Skin of body (tissue), 2 donors: Measurements from ENCODE around the gene C2orf92. TPM values are rescaled to one million over a fixed set of nuclear protein-coding genes. Genes with fewer than 3 reads are reported as not detected.
"Not testable (repeated sequence)": the region's sequence is repeated elsewhere in the genome, so short reads cannot be mapped to it uniquely, and the experiment has no call there.

Experiments
- DNase-seq: peaks from one replicate; lab custom pipeline; 2025; lab: John Stamatoyannopoulos, UW
- total RNA-seq: library from RNA; depleted of rRNA; stranded (reverse); fragments of >200 nt; gene quantifications from one replicate; pipeline ENCODE4 v1.2.3, GENCODE V29; 2014

Gene C2orf92
- total RNA-seq, result 9.3 TPM

- DNase-seq, result no peak
These were observed at the start of gene C2orf92 for GRCh38 chr2:97669448-97669847. Gene C2orf92, plus strand, starts transcription at chr2:97669713. Its CDS starts 76 bp downstream, at chr2:97669789.

- not testable (repeated sequence) for DNase-seq
These were observed 49.0 kb upstream of the C2orf92 start for GRCh38 chr2:97620492-97620891.

DNA sequence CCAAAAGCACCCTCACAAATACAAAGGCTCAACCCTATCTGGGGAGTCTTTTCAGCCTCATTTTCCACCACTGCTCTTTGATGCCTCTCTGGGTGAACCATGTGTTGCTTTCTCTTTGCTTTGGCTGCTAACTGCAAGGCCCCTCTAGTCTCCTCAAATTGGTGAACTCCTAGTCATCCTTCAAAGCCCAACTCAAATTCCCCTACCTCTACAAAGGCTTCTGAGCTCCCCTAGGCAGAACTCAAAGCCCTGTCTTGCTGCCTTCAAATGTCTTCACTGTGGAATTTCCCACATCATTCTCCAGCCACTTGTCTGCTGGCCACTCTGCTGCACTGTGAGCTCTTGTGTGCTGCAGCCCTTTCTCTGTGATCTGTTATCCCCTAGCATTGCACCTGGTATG, 46.5 kb upstream of the C2orf92 start:
- not testable (repeated sequence) for DNase-seq

DNA sequence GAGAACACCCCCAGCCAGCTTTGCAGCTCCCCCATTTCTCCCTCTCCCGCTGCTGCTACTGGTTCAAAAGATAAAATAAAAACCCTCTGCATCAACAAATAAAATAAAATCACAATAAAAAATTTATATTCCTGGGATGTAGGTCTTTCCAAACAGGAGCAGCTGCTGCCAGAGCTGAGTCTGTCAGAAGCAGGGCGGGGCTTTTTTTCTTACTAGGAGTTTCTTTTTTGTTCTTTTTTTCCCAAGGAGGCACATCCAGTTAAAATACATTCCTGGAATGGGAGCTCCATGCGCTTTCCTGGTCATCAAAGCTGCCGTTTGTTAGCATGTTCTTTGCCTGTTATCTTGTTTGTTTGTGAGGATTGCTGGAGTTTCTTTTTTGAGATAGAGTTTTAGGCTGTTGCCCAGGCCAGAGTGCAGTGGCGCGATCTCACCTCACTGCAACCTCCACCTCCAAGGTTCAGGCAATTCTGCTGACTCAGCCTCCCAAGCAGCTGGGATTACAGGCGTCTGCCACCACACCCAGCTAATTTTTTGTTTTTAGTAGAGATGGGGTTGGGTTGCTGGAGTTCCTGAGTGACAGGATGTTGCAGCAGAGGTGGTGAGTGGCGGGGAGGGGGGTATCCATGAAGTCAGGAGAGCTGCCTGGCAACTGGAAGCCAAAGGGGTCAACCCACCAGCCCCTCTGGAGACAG, 44.0 kb upstream of the C2orf92 start:
- not testable (repeated sequence) for DNase-seq

DNA sequence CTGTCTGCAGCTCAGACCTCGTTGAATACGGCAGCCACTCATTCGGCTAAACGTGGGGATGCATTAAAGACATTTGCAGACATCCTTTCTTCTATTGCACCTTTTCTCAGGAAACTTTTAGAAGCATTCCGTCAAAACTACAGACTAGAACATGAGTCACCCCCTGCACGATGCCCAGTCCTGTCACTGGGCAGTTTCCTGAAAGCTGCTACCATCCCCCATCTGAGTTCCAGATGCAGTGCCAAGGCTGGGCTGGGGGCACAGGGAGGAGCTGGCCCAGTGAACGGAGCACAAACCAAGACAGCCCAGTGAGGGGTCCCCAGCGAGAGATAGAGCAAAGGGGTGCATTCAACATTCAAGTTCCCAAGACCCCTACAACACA, 43.5 kb upstream of the C2orf92 start:
- DNase-seq, result not testable (repeated sequence)

- DNase-seq, result no peak
These were observed 25.3 kb upstream of the C2orf92 start for GRCh38 chr2:97644023-97644717.

DNA sequence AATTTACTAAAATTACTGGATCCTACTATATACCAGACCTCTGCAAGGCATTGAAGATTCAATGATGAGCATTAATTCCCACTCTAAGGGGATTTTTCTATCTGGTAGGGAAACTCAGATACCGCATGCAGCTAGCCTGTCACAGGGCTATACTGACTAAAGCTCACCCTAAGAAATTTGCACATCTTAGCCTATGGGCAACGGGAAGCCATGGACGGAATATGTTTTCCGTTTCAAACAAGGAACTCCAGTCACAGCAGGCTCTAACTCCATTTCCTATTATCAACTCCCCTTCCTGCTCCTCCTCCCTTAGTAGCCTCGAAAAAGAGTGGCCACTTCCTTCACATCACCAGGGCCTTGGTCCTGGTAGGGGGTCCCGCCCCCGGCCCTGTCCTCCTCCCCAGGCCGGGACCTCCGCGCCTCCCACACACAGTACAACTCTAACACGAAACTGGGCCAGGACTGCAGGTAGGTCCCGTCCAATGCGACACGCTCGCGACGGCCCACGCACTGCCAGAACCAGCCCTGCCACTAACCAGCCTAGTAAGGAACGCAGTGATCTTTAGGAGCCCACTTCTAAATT, 24.3 kb upstream of the C2orf92 start:
- no peak for DNase-seq

GRCh38 chr2:97645695-97646629, 23.6 kb upstream of the C2orf92 start, which contains the start of gene COX5B:
Gene COX5B, plus strand, starts transcription at chr2:97646062. Its CDS starts 25 bp downstream, at chr2:97646087.
- DNase-seq, result peak; percentile 99

GRCh38 chr2:97646977-97647376, 22.5 kb upstream of the C2orf92 start:
- no peak for DNase-seq

GRCh38 chr2:97651114-97651513, 18.4 kb upstream of the C2orf92 start:
- no peak for DNase-seq

DNA sequence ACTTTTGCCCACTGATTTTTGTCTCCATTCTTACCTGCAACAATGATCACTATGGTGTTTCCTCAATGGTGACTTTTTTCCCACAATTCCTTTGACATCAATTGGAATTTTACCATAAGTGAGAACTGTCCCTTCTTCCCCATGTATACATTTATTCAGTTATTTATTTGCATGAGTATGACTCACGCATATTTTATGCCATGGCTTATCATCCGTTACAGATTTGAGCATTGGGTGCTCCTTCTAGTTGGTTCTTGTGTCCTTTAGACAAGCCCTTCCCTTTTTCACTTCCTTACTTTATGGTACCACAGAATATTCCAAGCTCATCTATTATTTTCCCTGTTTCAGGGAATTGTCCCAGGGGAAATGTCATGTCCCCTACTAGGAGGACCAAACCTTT, 16.0 kb upstream of the C2orf92 start:
- no peak for DNase-seq

DNA sequence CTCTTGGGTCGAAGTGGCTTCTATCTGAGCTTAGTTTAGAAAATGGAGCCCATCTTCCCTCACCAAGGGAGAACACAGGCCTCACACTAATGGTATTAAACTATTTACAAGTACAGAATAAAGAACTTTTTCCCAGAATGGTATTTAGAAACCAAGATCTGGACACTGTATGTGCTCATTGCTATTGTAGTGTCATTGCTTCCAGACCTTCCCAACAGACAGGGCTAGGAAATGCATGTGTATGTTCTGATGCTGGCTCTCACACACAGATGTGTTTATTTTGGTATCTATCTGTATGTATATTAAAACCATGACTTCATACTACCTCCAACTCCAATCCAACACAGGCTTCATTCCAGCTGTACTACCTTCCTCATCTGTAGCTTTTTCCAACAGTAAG, 15.6 kb upstream of the C2orf92 start:
- DNase-seq, result no peak

GRCh38 chr2:97654309-97654708, 15.2 kb upstream of the C2orf92 start:
- DNase-seq, result no peak

DNA sequence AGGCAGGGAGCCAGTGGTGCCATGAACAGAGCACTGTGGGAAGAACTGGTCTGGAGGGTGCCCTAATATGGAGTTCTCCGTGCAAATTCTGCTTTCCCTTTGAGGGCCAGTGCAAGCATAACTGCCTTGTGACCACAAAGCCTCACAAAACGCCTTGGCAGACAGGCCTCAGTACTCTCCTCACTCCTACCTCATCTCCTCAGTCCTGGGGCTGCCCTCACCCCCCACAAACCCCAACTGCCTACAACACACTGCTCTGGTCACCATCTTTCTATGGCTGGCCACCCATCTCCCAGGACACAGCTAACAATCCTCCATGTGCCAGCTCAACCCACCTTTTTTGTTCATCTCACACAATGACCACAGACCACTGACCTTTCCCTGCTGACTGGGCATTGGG, 14.7 kb upstream of the C2orf92 start:
- DNase-seq, result no peak

GRCh38 chr2:97656129-97656755, 13.3 kb upstream of the C2orf92 start:
- DNase-seq, result no peak

- DNase-seq, result no peak
These were observed 12.5 kb upstream of the C2orf92 start for GRCh38 chr2:97656905-97657587.

- DNase-seq, result no peak
These were observed 11.4 kb upstream of the C2orf92 start for GRCh38 chr2:97657986-97658690.

- DNase-seq, result no peak
These were observed 10.8 kb upstream of the C2orf92 start for GRCh38 chr2:97658691-97659157.

GRCh38 chr2:97659256-97660043, 10.1 kb upstream of the C2orf92 start:
- no peak for DNase-seq
